Left ventricle myocardium inferior (tissue), 1 donor: ENCODE results near the gene NUP210. TPM values are rescaled to one million over a fixed set of nuclear protein-coding genes. Genes with fewer than 3 reads are reported as not detected.

Experiments
- DNase-seq: peaks from one replicate; pipeline ENCODE4 v3.0.0-alpha.2; 2020
- H3K27ac ChIP-seq: fragments of 200-600 bp; replicated peaks from 2 replicates; pipeline ENCODE4 v1.8.0; 2021
- H3K27me3 ChIP-seq: fragments of 200-600 bp; 2 replicates; pipeline ENCODE4 v1.8.0; 2021; ENCODE audit warnings: low read depth
- H3K36me3 ChIP-seq: fragments of 200-600 bp; 2 replicates; pipeline ENCODE4 v1.8.0; 2021
- H3K4me1 ChIP-seq: fragments of 200-600 bp; 2 replicates; pipeline ENCODE4 v1.8.0; 2021
- H3K4me3 ChIP-seq: fragments of 200-600 bp; 2 replicates; pipeline ENCODE4 v1.8.0; 2021; ENCODE audit warnings: mild to moderate bottlenecking, moderate library complexity
- H3K9me3 ChIP-seq: fragments of 200-600 bp; replicated peaks from 2 replicates; pipeline ENCODE4 v1.8.0; 2021
- CTCF ChIP-seq: fragments of 200-600 bp; IDR thresholded peaks from 2 replicates; pipeline ENCODE4 v1.8.0; 2021; ENCODE audit warnings: antibody characterized with exemption, mild to moderate bottlenecking, borderline replicate concordance
- intact Hi-C: fragments of 100-400 bp; cut with micrococcal nuclease; formaldehyde crosslinking; loops from one replicate; pipeline ENCODE4 v1.11.0; 2022
- total RNA-seq: library from RNA; stranded (reverse); fragmentation: NEBNext Ultra II Directional; extraction: Animal tissue kit (Norgen Biotek cat#: 25700); gene quantifications from one replicate; pipeline ENCODE4 v1.2.1, GENCODE V29; 2021
- donor health status: DM: no; HTN: yes; CAD: no; lungs with severe emphysema.

Gene NUP210
- total RNA-seq, 1 donor from 2014 or later: 2.8 TPM

GRCh38 chr3:13338231-13338630 lies 81.9 kb downstream of the NUP210 start:
- no peak for TF ChIP-seq CTCF
- intact Hi-C loops: no loop called here
- no peaks in the 10 kb centered on the region for H3K4me1 ChIP-seq
- no peak for DNase-seq
- H3K27ac ChIP-seq: no peak overlapping the region
- no peaks in the 10 kb centered on the region for H3K9me3 ChIP-seq
- no peaks in the 10 kb centered on the region for H3K36me3 ChIP-seq
- H3K27me3 ChIP-seq: no peaks in the 10 kb centered on the region
- H3K4me3 ChIP-seq: no peak overlapping the region

DNA sequence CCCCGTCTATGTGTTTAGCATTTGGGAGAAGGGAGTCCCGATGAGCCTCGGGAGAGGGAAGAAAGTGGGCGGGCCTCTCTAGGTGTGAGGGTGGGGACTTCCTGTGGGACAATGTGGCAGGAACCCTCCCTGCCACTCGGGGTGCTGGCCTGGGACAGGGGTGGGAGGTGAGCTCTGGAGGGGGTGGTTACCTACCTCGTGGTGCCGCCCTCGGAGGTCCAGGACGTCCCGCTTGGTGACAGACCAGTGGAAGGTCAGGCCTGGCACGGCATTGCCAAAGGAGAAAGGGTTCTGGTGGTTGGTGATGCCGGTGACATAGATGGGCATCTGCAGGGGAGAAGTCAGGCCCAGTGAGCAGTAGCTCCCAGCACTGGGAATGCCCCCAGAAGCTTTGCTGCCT lies 83.5 kb downstream of the NUP210 start:
- TF ChIP-seq CTCF: no peak
- DNase-seq: no peak
- Histone ChIP-seq H3K36me3 (no peaks in the 10 kb centered on the region), H3K4me3 (no peak overlapping the region), H3K27me3 (no peaks in the 10 kb centered on the region), H3K4me1 (no peaks in the 10 kb centered on the region), H3K9me3 (no peaks in the 10 kb centered on the region), H3K27ac (no peak overlapping the region)
- intact Hi-C loops: no loop called here

DNA sequence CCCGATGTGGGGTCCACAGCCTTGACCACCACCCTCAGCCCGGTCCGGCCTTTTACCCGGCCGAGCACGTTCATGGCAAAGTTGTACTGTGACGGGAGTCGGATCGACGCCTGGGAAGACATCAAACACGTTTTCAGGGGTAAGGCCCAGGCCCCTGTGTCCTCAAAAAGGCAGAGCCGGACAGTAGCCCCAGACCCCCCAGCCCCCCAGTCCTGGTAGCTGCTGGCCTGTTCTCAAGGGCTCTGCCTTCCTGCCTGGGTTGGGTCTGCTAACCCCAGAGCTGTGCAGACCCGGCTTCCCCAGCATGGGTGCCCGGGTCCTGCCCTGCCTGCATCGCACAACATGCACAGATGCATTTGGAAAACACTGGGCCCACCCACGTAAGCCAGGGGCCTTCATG lies 84.6 kb downstream of the NUP210 start:
- Histone ChIP-seq H3K4me3 (no peak overlapping the region), H3K9me3 (no peaks in the 10 kb centered on the region), H3K4me1 (no peaks in the 10 kb centered on the region), H3K27ac (no peak overlapping the region), H3K27me3 (no peaks in the 10 kb centered on the region), H3K36me3 (no peaks in the 10 kb centered on the region)
- intact Hi-C loops: no loop called here
- no peak for TF ChIP-seq CTCF
- no peak for DNase-seq

GRCh38 chr3:13335059-13335458 lies 85.1 kb downstream of the NUP210 start:
- H3K27ac ChIP-seq: no peak overlapping the region
- H3K36me3 ChIP-seq: no peaks in the 10 kb centered on the region
- no peaks in the 10 kb centered on the region for H3K27me3 ChIP-seq
- H3K4me3 ChIP-seq: no peak overlapping the region
- no peaks in the 10 kb centered on the region for H3K4me1 ChIP-seq
- intact Hi-C loops: no loop called here
- no peak for DNase-seq
- H3K9me3 ChIP-seq: no peaks in the 10 kb centered on the region
- no peak for TF ChIP-seq CTCF

GRCh38 chr3:13333236-13333897 lies 86.8 kb downstream of the NUP210 start:
- no peak for DNase-seq
- TF ChIP-seq CTCF: no peak
- Histone ChIP-seq H3K36me3 (no peaks in the 10 kb centered on the region), H3K27ac (no peak overlapping the region), H3K4me3 (no peak overlapping the region), H3K4me1 (no peaks in the 10 kb centered on the region), H3K9me3 (no peaks in the 10 kb centered on the region), H3K27me3 (no peaks in the 10 kb centered on the region)
- intact Hi-C loops: no loop called here
